Activated T-helper 1 cell treated with Interleukin-2 at 50 U/mL for 16 hours (primary cell): ENCODE results near the gene NR2F6.

Experiments
- DNase-seq: peaks from one replicate; pipeline ENCODE4 v3.0.0-alpha.2; 2020; ENCODE audit warnings: low read depth

Gene NR2F6

DNA sequence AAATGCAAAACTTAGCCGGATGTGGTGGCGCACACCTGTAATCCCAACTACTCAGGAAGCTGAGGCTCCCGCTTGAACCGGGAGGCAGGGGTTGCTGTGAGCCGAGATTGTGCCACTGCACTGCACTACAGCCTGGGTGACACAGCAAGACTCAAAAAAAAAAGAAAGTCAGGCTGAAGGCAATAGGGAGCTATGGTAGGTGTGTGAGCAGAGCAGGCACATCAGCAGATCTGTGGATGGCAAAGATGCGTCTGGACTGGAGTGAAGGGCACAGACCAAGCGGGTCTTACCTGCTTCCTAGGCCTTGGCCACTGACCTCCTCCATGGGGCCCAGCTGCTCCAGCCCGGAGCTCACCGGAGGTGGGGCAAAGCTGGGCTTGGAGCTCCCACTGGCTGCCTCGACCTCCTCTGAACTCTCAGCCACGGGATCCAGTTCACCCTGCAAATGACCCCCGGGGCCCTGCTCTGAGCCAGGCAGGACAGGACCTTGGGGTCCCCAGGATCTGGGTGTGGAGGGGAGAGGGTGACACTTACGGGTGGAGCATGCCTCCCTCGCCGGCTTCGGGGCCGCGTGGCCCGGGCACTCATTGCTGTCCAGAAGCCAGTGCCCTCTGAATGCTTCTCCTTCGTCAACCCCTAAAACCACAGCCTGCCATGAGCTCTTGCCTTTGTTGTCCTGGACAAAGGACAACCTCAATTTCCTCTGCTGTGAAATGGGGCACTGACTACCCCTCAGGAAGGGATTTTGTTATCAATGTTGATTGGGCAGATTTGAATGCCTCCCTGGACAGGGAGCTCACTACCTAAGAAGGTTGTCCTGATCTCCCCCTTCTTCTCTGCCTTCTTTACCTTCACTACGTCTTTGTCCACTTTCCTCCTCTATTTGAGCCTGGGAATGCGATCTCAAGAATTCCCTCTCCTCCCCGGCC lies 18.3 kb upstream of the NR2F6 start:
- DNase-seq, result no peak

DNA sequence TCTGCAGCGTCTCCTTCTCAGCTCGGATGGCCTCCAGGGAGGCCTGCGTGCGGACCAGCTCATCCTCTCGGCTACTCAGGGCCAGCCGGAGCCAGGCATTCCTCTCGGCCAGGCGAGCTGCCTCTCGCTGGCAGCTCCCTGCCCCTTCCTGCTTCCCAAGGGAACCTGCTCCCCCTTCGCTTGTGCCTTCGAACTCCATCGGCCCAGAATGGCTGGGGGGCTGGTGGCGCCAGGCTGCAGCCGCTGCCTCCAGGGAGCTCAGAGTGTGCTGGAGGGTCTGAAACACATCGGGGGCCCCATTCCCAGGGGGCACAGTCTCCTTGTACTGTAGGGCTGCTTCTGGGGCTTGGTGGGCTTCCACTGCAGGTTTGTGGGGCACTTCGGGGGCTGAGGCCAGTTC lies 16.8 kb upstream of the NR2F6 start:
- DNase-seq, result no peak

DNA sequence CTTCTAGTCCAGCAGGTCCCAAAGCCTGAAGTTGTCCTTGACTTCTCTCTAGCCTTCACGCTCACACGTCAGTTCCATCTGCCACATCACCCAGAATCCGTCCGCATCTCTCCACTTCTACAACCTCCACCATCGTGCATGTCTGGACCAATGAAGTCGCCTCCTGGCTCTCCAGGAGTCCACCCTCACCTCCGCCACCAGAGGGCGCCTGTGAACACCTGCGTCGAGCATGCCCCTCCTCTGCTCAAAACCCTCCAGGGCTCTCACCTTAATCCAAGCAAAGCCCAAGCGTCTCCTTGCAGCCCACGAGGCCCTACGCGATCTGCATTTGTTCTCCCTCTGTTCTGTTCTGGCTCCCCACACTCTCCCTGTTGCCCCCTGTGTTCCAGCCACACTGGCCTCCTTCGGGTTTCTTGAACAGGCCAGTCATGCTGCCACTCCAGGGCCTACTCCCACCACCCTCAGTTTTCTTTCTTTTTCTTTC lies 15.2 kb upstream of the NR2F6 start:
- DNase-seq, result peak; percentile 81

DNA sequence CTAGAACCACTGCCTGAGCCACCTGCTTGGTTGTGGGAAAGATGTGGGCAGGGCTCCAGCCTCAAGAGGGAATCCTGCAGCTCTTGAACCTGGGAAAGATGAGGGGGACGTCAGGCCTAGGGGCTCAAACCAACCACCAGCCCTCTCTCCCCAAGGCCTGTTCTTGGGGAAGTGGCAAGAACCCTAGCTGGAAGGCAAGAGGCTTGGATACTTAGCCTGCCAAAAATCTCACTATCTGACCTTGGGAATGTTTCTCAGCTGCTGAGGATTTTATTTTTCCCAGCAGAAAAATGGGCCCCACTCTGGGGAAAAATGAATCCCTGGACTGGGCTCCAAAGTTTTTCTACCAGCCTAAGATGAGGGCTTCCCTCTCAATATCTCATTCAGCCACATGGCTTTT lies 14.2 kb upstream of the NR2F6 start:
- no peak for DNase-seq

DNA sequence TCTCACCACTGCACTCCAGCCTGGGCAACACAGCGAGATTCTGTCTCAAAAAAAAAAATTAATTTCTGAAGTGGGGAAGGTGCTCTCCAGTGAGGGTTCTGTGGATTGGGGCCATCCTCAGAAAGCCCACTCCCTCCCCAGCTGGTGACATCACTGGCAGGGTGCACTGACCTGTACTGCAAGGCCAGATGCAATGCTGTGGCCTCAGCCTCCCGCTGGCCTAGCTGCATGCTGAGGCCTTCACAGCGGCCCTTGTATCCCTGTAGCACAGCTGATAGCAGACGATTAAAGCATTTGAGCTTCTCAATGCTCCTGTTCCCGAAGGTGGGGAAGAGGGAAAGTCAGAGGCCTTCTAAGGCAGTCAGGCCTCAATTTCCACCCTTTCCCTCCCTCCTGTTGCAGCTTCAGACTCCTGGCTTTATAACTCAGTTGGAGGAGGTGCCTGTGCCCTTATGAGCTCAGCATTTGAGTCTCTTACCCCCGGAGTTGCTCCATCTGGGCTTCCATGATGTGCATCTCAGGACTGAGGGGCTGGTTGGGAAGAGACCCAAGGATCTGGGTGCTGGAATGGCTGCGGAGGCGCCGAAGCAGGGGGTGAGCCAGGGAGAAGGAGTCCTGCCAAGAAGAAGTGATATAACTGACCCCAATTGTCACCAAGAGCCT lies 13.5 kb upstream of the NR2F6 start:
- DNase-seq, result no peak

DNA sequence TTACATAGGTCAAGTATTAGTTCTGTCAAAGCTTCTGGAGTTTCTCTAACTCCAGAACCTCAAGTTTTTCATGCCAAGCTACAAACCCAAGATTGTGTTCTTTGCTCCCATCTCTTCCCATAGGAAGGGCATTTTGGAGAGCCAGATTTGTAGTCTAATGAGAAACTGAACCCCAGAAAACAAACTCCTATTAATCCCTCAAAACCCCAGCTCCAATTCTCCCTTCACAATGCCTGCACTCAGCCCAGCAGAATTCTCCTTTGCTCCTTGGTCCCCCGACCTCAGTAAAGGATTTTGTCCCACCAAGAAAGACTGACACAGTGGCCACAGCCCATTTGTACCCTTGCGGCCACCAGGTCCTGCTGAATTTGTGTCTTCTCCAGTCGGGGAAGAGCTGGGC lies 10.4 kb upstream of the NR2F6 start:
- no peak for DNase-seq

DNA sequence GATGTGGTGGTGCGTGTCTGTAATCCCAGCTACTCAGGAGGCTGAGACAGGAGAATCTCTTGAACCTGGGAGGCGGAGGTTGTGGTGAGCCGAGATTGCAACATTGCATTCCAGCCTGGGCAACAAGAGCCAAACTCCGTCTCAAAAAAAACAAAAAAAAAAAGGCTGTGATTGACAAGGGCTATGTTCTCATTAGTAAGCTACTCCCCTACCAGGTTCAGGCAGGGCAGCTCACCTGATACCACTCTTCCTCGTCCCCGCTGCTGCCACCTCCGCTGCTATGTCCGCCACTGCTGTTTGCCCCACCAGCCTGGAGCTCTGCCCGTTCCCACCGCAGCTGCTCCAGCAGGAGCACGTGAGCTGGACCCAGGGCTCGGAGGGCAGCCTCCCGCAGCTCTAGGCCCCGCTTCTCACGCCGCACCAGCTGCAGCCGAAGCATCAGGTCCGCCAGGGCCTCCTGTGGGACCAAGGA lies 9.5 kb upstream of the NR2F6 start:
- DNase-seq, result no peak

DNA sequence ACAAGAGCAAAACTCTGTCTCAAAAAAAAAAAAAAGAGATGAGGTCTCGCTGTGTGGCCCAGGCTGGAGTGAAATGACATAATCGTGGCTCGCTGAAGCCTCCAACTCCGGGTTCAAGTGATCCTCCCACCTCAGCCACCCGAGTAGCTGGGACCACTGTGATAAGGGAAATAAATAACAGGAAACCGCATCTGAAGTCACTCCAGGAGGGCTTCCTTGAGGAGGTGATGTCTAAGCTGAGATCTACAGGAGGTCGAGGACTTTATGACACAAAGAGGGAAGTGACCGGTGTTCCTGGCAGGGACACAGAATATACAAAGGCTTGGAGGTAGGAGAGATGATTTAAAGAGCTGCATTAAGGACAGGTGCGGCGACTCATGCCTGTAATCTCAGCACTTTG lies 8.9 kb upstream of the NR2F6 start:
- no peak for DNase-seq

DNA sequence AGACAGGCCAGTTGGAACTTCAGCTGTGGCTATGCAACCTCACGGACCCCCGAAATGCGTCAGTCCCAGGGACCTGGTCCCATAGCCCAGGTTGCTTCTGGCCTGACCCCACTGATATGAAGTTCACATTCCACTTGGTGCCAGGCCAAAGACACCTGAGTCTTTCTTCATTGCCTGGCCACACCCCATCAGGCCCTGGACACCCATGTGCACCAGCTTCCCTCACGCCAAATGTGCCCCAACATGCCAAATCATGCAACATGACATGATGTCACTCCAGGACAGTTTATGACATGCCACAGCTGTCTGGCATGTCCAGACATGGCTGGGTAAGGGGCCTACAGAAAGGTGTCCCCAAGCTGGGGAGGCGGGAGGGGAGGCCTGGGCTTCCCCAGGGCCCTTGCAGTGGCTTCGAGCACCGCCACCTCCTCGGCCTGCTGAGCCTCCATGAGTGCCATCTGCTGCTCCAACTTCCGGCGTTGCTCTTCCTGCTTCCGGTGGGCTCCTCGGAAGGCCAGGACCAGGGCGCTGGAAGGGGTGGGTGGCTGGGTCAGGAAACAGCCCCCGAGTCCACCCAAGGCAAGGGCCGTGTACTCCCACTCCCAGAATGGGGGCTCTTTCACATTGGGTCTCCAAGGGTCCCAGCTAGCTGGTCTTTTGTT lies 4.3 kb upstream of the NR2F6 start:
- DNase-seq, result no peak

DNA sequence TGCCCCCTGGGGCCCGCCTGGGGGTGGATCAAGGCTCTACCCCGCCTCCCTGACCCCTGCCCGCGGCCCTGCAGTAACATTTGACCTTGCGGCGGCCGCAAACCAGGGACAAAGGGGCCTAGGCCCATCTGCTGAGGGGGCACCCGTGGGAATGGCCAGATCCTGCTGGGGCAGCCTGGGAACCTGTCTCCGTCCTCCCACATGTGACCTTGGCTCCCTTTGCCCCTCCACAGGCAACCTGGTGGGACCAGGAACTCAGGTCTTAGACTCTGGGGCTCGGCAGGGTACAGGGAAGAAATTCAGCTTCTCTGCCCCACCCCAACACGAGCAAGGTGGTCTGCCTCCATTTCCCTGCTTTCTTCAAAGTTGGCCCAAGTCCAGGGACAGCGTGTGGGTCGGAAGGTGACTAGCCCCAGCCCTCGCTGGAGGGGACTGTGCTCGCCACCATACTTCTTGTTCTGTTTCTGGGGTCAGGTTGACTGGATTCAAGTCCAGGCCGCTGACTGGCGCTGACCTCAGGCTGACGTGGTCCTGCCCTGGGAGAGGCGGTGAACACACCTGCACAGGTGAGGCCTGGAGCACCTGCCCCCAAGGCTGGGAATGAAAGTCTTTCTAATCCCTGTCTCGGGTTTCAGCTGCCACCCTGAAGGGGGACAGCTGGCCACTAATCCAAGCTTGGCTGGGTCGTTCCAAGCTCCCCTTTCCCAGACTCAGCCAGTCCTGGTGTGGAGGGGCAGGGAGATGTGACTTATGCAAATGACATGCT lies 2.5 kb upstream of the NR2F6 start:
- DNase-seq, result no peak

DNA sequence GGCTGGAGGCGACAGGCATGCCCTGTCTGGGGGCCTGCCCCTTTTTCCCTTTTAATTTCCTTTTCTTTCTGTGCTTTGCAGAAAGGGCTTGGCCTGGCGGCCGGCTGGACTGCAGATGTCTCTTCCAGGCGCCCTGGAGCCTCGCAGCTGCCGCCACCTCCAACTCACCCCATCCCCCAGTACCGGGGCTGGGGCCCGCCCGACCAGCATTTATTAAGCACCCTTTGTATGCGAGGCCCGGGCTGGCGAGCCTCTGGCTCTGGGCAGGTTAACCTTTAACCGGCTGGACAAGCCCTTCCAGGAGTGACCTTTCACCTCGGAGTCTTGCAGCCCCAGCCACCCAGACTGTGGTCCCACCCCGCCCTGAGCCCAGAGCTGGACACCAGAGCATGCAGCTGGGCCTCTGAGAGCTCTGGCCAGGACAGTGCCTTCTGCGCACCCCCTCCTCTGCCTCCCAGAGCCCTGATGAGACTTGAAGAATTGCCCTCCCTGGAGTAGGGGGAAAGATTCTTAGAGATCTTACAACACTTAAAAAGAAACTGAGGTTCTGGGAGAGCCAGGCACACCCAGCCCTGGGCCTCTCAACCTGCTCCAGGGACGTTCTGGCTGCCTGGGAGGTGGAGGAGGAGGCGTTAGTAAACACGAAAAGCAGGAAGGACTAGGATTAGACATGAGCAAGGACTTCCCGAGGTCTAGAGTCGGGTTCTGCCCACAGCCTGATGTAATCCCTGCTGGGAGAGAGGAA lies 1.1 kb upstream of the NR2F6 start:
- DNase-seq, result no peak

DNA sequence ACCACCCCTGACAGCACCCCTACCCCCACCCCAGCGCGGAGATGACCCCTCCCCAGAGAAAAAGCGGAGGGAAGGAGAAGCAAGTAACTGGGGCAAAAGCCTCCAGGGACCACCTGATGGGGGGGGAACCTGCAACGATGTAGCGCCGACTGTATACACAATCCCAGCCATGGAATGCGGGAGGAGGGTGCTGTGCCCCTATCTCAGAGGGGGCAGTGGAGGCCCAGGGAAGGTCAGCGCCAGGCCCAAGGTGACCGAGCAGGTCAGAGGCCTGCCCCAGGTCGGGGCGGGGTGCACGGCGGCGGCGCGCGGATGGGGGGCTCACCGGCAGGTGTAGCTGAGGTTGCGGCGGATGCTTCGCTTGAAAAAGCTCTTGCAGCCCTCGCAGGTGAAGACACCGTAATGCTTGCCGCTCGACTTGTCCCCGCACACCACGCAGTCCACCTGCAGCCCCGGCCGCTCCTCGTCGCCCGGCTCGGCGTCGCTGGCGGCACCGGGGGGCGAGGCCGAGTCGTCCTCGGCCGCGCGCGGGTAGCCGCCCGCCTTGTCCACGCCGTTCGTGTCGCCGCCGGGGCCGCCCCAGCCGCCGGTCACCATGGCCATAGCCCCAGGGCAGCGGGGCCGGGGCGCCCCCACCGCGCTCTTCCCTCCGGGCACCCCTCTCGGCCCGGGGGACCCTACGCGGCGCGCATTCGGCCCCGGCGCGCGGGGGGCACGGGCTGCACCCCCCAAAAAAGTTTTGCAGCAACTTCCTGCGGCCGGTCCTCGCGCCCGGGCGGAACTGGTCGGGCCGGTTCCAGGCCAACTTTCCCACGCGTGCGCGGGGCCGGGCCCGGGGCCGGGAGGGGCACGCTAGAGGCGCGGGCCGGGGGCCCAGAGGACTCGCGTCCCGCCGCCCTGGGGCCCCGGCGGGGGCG lies 843 bp downstream of the NR2F6 start:
- DNase-seq, result no peak

DNA sequence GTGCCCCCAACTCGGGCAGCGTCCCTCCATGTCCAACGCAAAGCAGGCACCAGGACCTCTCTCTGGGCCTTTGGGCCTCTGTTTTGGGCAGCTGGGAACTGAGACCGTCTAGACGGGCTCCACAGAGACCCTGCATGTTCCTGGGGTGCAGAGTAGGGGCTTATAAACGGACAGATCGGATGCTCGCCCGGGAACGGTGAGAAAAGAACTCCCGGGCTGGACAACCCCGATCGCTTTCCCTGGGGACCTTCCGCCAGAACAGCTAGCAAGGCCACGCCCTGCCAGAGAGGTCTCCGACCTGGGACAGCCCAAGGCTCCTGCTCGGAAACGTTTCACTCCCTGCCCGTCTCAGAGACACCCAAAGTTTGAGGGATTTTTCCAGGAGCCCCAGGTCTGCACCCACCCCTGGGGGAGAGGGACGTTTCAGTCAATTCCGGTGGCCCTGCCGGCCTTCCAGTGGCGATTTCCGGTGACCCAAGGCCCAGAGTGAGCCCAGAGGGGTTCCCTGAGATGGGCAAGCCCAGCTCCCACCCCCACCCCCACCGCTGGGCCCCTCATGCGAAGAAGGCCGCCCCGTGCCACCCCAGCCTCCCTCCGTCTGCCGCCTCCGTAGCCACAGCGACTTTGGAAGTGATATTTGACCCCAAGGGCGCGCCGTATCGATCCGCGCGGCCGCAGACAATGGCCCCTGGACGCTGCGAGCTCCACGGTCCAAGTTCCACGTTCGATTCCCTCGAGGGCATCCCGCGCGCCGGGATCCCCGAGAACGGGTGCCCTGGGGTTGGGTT lies 1.7 kb downstream of the NR2F6 start:
- DNase-seq, result no peak

DNA sequence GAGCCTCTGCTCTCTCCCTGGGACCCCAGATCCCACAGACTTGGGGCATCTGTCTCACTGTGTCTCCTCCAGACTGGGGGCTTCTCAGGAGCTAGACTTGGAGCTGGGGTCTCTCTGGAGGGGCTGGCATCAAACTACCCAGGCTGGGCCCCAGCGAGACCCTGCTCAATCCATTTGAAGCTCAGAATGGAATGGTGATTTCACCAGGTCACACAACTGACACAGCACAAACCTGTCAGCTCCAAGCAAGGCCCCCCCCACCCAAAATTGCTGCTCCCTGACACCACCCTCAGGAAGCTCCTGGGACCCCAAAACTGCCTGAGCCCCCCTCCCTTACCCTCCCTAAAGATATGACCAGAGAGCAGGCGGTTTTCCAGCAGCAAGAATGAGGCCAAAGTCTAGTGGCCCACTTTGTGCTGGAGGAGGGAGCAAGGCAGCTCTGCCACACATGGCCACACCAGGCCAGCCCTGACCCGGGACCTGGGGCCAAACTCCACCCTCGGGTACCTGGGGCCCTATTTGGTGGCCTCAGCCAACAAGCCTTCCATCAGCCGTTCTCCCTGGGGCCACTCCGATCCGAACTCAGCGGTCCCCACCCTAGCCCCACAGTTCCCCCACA lies 2.4 kb downstream of the NR2F6 start:
- DNase-seq, result no peak

DNA sequence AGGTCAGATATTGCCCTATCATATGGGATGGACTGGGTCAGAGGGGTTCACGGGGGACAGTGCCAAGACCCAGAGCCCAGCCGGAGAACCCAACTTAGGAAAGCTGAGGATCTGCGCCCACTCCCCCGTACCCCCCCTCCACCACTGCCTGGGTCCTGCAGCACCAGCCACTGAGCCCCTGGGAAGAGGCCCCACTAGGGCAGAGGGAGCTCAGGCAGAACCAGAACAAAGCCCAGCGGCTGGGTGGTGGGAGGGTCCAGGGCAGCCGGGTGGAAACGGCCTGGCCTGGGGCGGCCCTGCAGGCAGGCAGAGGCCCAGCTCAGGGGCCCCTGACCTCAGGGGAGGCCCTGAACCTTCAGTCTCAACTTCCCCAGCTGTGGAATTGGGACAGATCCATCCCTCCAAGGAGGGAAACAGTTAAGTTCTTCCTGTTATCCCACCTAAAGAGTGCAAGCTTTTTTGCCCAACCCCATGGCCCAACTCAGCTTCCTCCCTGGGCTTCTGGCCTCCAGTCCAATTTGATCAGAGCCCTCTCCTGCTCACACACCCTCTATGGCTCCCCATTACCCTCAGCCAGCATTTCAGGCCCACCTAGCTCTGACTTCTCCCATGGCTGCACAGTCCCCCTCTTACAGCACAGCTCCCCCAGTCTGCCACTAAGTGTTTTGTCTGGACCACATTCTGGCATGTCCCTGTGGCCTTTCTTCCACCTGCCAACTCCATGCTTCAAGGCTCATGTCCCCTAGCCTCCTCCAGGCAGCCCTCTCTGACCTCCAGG lies 3.1 kb downstream of the NR2F6 start:
- no peak for DNase-seq

DNA sequence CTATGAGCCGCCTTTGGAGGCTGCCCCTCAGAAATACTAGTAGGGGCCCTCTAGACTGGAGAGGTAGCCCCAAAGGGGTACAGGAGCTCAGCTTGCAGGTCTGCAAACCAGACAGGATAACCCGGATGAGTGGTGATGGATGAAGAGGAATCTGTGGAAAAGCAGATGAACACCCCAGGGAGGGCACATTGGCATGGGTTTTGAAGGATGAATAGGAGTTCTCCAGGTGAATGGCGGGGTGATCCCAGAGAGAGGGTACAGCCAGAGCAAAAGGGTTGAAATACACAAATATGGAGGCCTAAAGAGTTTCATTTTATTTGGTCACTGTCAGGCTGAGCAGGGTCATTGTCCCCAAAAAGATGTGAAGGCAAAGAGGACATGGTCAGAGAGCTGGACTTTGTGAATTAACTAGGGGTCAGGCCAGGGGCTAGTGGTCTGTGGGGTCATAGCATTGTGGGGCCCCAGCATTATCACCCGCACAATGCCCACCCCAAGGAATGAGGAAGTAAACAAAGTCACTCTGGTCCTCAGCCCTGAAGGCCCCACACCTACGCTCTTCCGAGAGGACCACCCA lies 4.8 kb downstream of the NR2F6 start:
- DNase-seq, result no peak

DNA sequence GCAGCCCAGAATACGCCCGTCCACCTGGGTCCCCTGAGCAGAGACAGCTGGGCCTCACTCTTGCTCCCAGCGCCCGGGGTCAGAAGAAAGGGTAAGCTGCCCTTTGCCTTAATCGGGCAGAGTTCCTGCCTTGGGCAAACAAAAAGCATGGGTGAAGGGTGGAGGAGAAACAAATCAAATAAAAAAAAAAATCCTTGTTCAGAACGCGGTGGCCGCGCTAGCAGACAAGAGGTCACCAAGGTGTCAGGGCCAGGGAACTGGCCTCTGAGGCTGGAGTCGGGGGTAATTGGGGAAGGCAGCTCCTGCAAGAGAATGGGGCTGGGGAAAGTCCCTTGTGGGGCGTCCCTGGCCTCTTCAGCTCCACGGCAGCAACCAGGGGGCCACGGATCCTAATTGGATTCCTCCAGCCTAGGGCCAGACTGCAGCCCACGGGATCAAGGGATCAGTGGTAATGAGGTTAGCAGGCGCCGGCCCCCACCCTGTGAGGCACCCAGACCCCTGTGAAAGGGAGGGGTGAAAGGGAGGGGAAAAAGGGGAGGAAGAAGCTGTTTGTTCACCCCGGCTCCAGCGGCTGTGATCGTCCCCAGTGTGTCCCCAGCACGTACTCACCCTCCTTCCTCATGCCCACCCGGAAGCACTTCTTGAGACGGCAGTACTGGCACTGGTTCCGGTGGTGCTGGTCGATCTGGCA lies 5.5 kb downstream of the NR2F6 start:
- no peak for DNase-seq
